Stimulated activated CD8-positive, alpha-beta memory T cell treated with anti-CD3 and anti-CD28 coated beads, Interleukin-7, amount 100 ng/mL, for 1 hour (primary cell): ENCODE data around the gene ERP29.
"Not testable (repeated sequence)": the region's sequence is repeated elsewhere in the genome, so short reads cannot be mapped to it uniquely, and the experiment has no call there.

Experiments
- DNase-seq, 2 donors: peaks; one replicate each; pipeline ENCODE4 v3.0.0-alpha.2; 2020; ENCODE audit warnings: low read depth in 2 of 2

Gene ERP29

GRCh38 chr12:112001576-112001975 lies 11.7 kb upstream of the ERP29 start:
- DNase-seq = no peak

- DNase-seq = no peak
These were observed 9.2 kb upstream of the ERP29 start for GRCh38 chr12:112004041-112004440.

- no peak for DNase-seq
These were observed 7.5 kb upstream of the ERP29 start for GRCh38 chr12:112005419-112006395.

DNA sequence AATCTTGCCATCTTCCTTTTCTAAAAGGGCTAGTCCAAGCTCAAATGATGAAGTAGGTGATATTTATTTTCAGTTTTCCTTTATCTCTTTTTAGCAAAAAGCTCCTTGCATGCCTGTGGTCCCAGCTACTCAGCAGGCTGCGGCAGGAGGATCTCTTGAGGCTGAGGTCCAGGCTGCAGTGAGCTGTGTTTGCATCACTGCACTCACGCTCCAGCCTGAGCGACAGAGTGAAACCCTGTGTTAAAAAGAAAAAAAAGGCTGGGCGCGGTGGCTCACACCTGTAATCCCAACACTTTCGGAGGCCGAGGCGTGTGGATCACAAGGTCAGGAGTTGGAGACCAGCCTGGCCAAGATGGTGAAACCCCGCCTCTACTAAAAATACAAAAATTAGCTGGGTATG lies 5.3 kb upstream of the ERP29 start:
- no peak for DNase-seq

DNA sequence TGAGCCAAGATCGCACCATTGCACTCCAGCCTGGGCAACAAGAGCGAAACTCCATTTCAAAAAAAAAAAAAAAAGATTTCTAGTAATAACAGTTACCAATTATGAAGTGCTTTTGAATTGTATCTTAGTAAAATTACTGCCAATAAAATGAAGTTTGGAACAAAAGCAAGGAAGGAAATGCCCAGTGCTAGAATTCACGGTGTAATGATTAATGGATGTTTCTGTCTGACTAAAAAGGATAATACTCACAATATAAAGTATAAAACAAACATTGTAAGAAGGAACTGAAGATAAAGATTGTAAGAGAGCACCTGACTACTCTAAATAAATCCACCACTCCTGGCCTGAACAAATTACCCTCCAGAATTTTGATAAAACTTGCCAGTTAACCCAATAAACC lies 4.3 kb upstream of the ERP29 start:
- no peak for DNase-seq

DNA sequence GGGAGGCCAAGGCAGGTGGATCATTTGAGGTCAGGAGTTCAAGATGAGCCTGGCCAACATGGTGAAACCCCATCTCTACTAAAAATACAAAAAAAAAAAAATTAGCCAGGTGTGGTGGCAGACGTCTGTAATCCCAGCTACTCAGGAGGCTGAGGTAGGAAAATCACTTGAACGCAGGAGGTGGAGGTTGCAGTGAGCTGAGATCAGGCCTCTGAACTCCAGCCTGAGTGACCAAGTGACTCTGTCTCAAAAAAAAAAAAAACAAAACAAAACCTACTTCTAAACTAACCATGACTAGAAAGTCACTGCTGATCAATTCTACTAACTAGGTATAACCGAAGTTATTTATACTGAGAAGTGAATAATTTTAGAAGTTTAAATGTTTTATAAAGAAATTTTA lies 3.6 kb upstream of the ERP29 start:
- DNase-seq = not testable (repeated sequence)

DNA sequence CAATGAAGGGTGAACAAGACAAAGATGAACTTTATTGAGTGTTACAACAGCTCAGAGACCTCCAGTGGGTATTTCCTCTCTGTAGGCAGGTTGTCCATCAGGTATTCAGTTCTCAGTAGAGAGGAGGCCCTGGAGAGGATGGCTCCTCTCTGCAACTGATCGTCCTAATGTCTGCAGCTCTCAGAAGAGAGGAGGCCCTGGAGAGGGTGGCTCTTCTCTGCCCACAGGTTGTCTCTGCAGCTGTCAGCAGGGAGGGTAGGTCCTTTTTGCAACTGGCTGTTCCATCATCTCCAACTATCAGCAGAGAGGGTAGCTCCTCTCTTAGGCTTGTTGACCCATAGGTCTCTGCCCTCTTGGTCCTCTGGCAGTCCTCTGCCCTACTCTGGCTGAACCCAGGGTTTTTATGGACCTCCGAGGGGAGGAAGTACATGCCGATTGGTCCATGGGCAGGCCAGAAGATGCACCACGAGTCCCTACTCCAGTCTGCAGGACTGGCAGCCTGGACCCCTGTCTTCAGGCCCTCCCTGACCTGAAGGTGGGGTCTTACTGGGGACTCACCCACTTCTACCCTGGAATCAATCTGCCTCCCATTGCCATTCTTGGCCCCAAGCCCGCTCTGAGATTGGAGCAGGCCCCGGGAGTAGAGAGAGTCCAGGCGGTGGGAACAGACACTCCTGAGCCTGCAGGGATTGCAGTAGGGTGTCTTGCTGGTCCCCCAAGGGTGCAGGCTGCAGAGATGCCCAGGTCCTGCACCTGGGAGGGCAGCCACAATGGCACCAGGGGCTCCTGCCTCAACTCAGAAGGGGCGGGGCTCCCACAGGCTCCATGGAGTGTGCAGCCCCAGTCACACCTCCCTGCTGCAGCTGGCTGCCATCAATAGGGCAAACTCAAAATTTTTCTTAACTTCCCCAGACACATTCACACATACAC lies 2.5 kb upstream of the ERP29 start:
- no peak for DNase-seq

GRCh38 chr12:112011685-112012084 lies 1.5 kb upstream of the ERP29 start:
- DNase-seq = no peak

DNA sequence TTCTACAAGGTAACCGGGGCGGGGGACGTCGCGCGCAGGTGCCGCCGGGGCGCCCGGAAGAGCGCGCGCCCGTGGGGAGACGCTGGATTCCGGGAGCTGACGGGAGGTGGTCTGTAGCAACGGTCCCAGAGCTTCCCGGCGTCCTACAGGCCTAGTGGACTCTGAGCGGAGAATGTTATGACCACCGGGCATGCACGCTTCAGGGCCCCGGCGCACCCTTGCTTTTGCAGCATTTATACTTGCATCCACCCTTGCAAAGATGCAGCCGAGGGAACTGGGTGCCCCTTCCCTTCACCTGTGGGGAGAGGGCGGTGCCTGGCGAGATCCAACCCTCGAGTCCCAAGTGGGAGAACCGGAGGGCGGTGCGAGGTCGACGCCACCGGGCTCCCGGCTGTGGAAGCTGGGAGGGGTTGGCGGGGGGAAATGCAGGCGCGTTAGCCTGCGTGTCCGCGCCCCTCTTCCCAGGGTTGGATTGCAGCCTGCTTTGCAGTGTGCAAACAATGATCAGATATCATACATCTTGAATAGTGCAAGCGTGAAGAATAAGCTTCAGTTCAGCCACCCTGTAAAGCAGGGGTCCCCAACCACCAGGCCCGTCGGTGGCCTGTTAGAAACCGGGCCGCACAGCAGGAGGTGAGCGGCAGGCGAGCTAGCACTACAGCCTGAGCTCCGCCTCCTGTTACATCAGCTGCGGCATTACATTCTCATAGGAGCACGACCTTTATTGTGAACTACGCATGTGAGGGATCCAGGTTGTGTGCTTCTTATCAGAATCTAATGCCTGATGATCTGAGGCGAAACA lies 576 bp downstream of the ERP29 start:
- peak; percentile 24 to 37 for DNase-seq

- DNase-seq = no peak
These were observed 2.7 kb downstream of the ERP29 start for GRCh38 chr12:112015938-112016337.

- no peak for DNase-seq
These were observed 3.8 kb downstream of the ERP29 start for GRCh38 chr12:112017041-112017440.

GRCh38 chr12:112018571-112019237 lies 5.5 kb downstream of the ERP29 start:
- no peak for DNase-seq

DNA sequence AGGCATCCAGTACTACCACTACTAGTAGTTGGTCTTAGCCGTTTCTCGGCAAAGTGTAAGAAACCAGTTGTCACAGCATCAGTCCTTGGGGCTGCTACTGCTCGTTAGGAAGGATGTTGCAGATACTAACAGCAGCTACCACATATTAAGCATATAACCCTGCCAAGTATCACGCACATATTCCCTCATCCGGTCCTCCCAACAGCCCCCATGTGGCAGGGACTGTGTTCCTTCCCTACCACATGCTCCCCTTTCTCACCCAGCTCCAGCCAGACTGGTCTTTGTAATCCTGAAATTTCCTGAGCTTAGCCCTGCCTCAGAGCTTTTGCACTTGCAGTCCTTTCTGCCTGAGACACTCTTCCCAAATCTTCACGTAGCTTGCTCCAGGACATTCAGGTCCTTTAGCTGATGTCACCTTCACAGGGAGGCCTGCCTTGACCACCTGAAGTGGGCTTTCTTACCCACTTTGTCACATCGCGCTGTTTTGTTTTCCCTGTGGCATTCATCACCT lies 7.8 kb downstream of the ERP29 start:
- DNase-seq = no peak

DNA sequence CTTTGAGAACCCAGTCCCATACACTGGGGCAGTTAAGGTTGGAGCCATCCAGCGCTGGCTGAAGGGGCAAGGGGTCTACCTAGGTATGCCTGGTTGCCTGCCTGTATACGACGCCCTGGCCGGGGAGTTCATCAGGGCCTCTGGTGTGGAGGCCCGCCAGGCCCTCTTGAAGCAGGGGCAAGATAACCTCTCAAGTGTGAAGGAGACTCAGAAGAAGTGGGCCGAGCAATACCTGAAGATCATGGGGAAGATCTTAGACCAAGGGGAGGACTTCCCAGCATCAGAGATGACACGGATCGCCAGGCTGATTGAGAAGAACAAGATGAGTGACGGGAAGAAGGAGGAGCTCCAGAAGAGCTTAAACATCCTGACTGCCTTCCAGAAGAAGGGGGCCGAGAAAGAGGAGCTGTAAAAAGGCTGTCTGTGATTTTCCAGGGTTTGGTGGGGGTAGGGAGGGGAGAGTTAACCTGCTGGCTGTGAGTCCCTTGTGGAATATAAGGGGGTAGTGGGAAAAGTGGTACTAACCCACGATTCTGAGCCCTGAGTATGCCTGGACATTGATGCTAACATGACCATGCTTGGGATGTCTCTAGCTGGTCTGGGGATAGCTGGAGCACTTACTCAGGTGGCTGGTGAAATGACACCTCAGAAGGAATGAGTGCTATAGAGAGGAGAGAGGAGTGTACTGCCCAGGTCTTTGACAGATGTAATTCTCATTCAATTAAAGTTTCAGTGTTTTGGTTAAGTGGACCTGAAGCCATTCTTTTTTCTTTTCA lies 9.2 kb downstream of the ERP29 start:
- no peak for DNase-seq

GRCh38 chr12:112023759-112024396 lies 10.7 kb downstream of the ERP29 start:
- no peak for DNase-seq

DNA sequence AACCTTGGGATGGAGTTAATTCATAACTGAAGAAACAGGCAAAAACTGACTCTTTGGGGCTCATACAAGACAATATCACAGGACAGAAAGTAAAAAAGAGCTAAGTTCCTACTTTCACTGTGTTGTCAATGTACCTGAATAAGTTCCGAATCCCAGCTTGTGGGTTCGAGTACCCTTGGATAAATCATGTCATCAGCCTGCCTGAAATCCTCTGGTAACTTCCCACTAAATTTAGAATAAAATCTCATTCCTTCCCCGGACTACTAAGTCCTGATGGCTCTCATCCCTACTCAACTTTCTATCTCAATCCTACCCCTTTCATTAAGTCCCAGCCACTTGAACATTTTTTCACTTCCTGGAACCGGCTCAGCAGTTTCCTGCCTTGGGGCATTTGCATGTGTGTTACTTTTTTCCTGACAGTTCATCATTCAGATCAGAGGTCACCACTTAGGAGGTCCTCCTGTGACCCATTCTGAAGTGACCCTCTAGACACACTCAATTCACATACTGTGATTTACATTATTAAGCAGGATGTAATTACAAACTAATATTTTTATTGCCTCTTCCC lies 12.7 kb downstream of the ERP29 start:
- DNase-seq = no peak

- DNase-seq = no peak
These were observed 16.1 kb downstream of the ERP29 start for GRCh38 chr12:112029301-112029700.

GRCh38 chr12:112031472-112031871 lies 18.2 kb downstream of the ERP29 start:
- DNase-seq = no peak

GRCh38 chr12:112032292-112032691 lies 19.1 kb downstream of the ERP29 start:
- DNase-seq = no peak
